ENCODE measurements around the gene TPCN1.

TPCN1 gene

DNA sequence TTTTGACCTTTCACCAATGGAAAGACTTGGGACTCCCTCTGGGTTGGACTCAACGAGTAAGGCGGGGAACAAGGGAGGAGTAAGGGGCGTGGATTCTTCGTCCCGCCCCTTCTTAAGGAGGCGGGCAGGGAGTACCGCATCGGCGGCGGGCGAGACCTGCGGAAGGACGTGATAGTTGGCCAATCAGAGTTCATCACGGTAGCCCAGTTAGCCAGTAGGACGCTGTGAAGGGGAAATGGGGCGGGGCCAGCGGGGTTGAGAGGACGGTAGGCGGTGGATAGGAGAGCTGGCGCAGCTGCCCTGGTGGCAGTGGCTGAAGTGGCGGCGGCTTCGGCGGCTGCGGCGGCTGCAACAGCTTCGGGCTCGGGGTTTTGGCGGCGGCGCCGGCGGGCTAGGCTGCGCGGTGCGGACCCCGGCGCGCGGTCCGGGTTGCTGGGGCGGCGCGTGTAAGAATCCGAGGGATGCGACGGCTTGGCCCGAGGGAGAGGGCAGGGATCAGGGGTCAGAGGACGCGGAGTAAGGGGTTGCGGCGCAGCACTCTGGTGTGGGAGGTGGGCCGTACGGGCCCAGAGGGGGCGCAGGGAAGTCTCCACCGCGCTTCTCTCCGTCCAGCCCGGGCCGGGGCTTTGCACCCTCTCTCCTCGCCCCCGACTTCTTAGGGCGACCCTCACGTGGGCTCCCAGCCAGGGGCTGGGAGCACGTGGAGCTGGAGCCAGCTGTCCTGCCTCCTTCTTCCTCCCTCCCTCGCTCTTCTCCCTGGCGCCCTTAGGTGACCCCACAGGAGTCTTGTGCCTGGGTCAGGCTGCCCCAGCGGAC, at the start of gene TPCN1:
Gene TPCN1 (plus strand): TSS at position 284 of the 816 bp plus-strand sequence. CDS start 5,389 bp downstream, outside the sequence.
- DNase-seq (ENCODE audit: low read depth): peak; percentile 96

DNA sequence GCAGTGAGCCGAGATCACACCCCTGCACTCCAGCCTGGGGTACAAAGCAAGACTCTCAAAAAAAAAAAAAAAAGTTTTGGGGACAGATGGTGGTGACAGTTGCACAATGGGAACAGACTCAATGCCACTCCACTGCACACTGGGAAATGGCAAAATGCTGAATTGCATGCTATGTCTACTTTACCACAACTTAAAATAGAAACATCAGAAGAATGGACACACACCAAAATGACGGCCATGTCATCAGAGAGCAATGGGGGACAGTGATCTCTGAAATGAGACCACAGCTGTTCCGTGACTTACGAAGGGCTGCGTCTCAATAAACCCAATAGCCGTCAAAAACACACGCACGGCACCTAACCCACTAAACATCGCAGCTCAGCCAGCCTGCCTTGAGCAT, 49.7 kb upstream of the TPCN1 start:
- no peak for DNase-seq (ENCODE audit: low read depth)

DNA sequence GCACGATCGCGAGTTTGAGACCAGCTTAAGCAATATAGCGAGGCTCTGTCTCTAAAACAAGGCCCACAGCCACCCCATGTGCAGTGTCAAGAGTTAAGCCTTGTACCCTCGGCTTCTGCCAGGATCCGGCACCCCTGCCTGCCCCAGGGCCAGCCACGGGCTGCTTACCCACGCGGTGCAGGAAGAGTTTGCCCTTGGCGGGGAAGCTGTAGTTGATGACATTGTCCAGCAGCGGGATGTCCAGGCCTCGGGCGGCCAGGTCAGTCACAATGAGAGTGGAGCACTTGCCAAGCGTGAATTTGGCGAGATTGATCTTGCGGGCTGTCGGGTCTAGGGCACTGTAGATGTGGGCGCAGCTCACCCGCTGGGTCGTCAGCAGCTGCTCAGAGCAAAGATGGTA, 49.1 kb upstream of the TPCN1 start:
- DNase-seq (ENCODE audit: low read depth): no peak

DNA sequence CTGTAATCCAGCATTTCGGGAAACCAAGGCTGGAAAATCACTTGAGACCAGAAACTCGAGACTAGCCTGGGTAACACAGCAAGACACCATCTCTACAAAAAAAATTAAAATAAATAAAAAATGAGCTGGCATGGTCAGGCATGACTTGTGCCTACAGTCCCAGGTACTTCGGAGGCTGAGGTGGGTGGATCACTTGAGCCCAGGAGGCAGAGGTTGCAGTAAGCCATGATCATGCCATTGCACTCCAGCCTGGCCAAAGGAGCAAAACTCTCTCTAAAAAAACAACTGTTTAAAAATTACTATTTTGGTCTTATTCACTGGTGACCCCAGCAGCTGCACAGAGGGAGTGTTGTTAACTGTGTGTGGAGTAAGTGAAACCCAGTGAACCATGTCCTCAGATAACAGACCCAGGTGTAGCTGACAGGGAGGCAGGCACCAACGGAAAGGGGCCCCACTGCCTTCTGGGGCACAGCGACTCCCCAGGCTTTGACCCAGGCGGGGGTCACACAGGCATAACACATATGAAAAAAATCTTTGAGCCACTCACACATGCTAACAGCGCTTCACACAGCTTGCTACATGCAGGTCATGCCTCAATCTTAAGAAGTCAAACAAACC, 48.1 kb upstream of the TPCN1 start:
- no peak for DNase-seq (ENCODE audit: low read depth)

DNA sequence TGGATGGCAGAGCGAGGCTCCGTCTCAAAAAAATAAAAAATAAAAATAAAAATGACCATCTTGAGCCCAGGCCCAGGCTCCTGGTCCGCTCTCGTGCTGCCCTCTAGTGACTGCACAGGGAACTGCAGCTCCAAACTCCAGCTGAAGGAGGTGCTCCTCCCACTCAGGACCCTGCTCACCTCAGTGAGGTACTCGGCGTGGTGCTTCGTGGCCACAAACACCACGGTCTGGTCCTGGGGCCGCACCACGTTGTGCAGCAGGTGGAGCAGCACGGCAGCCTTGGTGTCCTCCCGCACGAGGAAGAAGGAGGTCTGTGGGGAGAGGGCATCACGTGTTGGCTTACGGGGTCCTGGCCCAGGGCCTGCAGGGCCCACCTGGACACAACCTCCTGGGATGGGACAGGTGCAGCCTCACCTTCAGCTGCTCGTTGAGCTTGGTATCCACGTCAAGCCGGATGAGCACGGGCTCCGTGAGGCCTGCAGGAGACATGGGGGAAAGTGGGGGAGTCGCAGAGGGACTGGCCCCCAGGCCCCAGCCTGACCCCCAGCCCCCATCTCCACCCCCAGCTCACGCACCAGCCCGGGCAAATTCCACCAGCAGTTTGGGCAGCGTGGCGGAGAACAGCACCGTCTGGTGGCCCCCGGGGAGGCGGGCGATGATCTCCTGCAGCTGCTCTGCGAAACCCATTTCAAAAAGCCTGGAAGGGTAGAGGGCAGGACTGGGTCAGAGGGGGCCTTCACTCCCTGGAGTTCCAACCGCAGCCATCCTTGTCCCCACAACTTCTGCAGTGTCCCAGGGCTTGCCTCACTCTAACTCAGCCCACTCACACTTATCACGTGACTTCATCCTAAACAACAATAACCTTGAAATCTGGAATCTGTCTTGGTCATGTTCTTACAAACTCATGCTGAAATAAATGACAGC, 46.5 kb upstream of the TPCN1 start:
- peak; percentile 72 for DNase-seq (ENCODE audit: low read depth)

DNA sequence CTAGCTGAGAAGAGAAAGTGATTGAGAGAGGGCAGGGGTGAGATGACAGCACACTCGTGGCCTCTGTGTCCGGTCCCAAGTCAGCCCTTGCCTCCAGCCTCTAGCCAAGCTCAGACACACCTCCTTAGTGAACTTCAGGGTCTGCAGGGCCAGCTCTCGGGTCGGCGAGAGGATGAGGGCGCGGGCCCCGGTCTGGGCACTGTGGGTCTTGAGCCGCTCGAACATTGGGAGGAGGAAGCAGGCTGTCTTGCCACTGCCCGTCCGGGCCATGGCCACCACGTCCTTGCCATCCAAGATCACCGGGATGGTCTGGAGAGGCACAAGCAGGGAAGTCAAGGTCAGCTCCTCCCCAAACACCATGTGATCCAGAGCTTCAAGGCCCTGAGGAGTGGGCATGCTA, 42.2 kb upstream of the TPCN1 start:
- DNase-seq (ENCODE audit: low read depth): no peak

DNA sequence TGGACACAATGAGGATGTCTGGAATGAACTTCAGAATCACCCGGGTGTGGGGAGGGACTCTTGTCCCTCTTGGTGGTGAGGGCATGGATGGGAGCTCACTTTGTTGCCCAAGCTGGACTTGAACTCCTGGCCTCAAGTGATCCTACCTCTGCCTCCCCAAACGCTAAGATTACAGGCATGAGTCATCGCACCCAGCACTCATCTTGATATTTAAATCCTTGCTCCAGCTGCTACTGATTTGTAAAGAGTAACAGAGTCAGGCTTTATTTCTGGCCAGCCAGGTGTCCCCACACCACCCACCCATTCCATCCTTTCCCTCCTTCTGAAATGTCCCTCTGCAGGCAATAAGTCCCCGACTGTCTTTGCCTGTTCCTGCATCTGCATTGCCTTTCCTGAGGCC, 40.9 kb upstream of the TPCN1 start:
- DNase-seq (ENCODE audit: low read depth): no peak

DNA sequence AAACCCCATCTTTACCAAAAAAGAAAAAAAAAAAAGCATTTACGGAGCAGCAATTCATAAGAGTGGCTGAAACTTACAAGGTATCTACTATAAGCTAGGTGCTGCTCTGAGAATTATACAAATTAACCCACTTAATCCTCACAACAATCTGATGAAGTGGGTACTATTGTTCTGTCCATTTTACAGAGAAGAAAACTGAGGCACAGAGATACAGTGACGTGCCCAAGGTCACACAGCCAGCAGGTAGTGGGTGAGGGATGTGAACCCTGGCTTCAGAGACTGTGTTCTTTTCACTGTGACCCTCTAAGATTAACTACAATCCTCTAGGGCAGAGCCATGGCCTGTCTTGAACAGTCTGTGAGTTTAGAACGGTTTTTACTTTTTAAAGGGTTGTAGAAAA, 39.3 kb upstream of the TPCN1 start:
- DNase-seq (ENCODE audit: low read depth): no peak

DNA sequence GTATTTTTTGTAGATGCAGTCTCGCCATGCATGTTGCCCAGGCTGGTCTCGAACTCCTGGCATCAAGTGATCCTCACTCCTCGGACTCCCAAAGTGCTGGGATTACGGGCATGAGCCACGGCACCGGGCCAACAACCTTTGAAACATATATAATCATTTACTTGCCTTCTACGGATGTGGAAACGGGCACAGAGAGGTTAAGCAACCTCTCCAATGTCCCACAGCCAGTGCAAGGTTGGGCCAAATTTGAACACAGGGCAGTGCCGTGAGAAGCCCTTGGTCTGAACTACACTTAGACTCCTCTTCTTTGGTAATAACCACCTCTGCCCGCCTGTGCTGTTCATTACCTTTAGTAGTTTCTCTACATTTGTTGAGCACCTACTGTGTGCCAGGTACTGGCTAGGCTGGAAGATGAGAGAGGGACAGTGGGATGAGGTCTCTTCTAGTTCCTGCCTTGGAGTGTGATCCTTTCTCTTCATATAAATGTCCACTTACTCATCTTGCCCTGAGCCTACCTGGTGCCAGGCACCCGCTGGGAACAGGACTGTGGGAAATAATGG, 38.2 kb upstream of the TPCN1 start:
- DNase-seq (ENCODE audit: low read depth): no peak

DNA sequence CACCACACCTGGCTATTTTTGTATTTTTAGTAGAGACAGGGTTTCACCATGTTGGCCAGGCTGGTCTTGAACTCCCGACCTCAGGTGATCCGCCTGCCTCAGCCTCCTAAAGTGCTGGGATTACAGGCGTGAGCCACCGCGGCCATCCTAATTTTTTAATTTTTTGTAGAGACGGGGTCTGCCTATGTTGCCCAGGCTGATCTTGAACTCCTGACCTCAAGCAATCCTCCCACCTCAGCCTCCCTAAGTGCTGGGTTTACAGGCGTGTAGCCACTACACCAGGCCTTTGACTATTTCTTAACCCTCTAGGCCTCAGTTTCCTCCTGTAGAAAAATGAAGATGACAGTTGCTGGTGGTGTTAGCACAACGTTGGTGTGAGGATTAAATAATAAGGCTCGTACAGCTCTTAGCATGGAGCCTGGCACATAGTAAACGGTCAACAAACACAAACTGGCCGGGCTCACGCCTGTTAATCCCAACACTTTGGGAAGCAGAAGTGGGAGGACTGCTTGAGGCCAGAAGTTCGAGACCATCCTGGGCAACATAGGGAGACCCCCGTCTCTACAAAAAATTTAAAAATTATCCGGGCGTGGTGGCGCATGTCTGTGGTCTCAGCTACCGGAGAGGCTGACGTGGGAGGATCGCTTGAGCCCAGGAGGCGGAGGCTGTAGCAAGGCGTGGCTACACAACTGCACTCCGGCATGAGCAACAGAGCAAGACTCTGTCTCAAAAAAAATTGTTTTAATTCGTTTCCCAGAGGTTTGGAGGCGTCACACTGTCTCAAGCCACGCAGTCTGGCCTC, 37.0 kb upstream of the TPCN1 start:
- no peak for DNase-seq (ENCODE audit: low read depth)

DNA sequence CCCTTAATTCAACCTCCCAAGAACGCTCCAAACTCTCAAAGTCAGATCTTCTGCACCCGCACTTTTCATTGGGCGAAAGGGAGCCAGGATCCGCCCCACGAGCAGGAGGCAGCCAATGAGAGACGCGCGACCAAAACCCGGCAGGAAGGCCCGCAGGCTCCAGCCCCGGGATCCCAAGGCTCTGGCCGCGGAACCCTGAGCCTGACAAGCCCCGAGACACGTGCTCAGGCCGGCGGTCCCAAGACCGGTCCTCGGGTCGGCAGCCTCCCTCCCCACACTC, 36.4 kb upstream of the TPCN1 start:
- peak; percentile 72 for DNase-seq (ENCODE audit: low read depth)

DNA sequence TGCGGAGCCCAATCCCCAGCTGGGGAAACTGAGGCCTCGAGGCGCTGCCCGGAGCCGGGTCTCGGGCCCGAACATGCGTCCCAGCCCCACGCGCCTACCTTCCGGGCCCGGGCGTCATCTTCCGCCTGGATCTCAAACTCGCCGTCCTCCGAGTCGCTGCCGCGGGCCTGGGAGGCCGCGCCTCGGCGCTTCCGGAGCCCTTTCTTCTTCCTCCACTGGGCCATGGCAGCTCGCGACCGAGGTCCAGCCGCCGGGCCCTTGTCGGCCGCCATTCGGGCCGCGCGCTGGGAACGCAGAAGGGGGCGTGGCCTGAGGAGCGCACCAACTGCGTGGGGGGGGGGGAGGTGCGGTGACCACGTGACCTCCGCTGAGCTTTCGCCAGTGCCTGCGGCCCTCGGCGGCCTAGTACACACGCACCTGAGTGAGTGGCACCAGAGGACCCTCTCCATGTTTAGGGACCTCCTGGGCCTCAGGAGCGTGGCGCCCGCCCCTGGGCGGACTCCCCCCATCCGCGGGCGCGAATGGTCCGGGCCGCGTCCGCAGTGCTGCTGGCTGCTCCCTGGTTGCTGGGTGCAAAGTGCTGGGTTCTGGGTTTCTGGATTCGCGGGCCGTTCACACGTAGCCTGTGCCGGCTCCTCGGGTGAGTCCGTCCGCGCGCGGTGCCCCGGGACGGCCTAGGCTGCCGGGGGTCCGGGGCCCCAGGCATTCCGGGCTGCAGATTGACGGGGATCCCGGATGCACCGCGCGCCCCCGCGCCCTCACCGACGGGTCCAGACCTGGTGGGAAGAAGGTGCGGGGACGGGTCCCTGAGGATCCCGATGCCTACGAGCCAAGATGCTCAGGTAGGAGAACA, 35.9 kb upstream of the TPCN1 start, which contains the start of the genes DDX54 and RITA1:
Gene DDX54 (minus strand): TSS at position 299 of the 853 bp plus-strand sequence. CDS start 27 bp downstream, at position 272.
Gene RITA1 (plus strand): TSS at position 542 of the 853 bp plus-strand sequence. CDS start 1,026 bp downstream, outside the sequence.
- DNase-seq (ENCODE audit: low read depth): peak; percentile 55

DNA sequence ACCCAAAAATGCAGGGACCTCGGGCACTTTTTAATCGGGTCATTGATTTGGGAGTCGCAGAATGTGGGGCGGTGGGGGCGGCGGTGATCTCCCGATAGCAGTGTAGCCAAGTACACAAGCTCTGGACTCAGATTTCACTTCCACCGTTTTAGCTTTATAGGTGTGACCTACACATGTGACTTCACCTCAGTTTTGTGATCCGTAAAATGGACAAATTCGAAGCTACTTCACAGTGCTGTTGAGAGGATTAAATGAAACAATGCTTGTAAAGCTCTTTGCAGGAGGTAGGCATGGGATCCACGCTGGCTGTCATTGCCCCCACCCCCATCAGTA, 35.3 kb upstream of the TPCN1 start:
- no peak for DNase-seq (ENCODE audit: low read depth)

DNA sequence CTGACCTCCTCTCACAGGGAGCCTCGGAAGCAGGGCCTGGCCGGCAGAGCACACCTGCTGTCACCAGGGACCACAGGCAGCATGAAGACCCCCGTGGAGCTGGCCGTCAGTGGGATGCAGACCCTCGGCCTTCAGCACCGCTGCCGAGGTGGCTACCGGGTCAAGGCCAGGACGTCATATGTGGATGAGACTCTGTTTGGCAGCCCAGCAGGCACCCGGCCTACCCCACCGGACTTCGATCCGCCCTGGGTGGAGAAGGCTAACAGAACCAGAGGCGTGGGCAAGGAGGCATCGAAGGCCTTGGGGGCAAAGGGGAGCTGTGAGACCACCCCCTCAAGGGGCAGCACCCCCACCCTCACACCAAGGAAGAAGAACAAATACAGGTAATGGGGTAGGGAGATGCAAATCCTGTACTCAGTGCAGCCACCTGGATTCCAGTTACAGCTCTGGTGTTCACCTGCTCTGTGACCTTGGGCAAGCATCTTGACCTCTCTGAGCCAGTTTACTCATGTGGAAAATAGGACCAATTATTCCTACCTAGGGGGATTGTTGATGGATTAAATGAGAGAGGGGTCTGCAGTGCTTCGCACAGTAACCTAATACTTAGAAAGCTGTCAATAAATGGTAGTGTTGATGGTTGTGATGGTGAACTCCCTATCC, 34.5 kb upstream of the TPCN1 start:
- no peak for DNase-seq (ENCODE audit: low read depth)

DNA sequence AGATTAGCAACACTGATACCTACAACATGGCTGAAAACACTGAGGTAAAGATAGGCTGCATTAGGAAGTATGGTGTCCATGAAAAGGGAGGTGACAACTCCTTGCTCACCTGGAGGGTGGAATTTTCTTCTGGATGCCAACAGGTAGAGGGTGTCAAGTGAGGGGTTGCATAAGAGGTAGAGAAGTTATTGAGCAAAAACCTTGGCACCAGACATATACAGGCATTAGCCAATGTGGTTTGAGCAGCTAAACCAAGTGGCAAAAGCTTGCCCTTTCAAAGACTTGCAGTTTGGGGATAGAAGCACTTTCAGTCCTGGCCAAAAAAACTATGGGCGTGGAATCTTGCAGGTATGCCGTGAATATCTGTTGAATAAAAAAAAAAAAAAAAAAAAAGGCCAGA, 31.9 kb upstream of the TPCN1 start:
- DNase-seq (ENCODE audit: low read depth): no peak

DNA sequence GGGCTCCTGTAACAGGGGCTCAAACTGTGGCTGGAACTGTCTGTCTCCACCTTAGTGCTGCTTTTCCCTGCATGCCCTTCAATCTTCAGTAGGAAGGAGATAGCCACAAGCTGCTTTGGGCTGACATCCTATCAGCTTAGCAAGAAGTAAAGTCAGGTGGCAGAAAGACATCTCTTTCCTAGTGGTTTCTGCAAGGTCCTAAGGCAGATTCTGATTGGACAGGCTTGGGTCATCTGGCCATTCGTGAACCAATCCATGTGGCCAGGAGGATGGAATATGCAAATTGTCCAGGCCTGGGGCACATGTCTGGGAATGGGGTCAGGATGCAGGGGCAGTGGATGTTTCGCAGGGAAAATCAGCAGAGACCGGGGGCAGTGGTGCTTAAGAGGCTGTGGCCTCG, 30.5 kb upstream of the TPCN1 start:
- DNase-seq (ENCODE audit: low read depth): no peak

DNA sequence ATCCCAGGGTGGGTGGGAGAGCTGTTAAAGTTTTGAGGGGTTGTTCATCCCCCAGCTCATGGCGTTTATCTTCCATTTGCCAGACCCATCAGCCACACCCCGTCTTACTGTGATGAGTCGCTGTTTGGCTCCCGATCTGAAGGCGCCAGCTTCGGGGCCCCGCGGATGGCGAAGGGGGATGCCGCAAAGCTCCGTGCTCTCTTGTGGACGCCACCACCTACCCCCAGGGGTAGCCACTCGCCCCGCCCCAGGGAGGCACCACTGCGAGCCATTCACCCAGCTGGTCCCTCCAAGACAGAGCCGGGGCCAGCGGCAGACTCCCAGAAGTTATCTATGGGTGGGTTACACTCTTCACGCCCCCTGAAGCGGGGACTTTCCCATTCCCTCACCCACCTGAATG, 30.0 kb upstream of the TPCN1 start:
- DNase-seq (ENCODE audit: low read depth): no peak

DNA sequence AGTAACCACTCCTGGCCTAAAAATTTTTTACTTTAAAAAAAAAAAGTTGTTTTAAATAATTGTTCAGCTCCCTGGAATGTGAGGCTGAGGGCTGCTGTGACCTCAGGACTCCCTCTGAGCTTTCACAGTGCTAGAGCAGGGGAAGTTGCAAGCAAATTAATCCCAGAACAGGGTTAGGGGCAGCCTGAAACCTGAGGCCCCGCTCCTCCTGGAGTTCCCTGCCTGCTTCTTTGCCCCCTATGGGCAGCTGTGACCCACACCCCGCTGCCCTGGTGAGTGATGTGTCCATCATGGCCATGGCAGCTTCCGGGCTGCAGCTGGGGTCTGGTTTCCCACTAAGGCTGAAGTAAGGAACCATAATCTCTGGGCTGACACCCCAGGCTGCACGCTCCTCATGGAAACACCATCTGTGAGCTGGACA, 26.3 kb upstream of the TPCN1 start:
- no peak for DNase-seq (ENCODE audit: low read depth)

DNA sequence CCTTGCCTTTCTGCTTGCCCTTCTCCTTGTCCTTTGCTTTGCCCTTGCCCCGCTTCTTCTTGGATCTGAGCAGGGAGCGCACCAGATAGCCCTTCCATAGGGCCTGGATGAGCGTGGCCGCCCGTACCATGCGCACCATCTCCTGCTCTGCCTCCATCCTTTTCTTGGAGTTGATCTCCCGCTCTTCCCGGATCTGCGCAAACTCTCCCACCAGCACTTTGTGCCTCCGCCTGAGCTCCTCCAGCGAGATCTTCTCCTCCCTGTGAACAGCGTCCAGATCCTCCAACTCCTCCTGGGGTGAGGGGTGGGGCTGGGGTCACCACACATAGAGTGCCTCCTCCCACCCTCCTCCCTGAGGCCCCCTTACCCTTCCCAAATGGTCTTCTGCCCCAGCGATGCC, 25.7 kb upstream of the TPCN1 start:
- no peak for DNase-seq (ENCODE audit: low read depth)

DNA sequence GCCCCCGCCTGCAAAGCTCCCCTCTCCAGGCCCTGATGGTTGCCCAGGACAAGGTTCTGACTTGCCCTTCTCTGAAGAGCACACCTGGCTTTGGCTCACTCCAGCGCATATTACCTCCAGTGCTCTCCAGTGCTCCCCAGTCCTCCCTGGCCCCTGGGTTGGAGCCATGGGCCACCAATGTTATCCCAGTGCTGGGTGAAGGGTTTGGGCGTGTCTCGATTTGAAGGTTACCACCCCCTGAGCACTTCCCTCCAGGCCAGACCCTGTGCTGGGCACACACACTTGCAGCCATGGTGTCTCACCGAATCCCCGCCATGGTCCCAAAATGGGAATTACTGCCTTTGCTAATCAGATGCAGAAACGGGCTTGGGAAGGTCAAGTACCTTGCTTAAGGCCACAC, 24.7 kb upstream of the TPCN1 start:
- no peak for DNase-seq (ENCODE audit: low read depth)
